GM13977 (cell line): ENCODE results near the gene QTRT2.

Experiments
- DNase-seq: peaks from one replicate; pipeline ENCODE4 v3.0.0; 2012; ENCODE audit warnings: low spot score
- in situ Hi-C: fragments of 300-500 bp; cut with MboI; formaldehyde crosslinking; loops from one replicate; pipeline ENCODE4 v1.12.0; 2022; ENCODE audit warnings: low sequenced_read_pairs, low pct_unique_long_range_greater_than_20kb, mixed read lengths, inconsistent platforms; ENCODE audit not compliant: unreplicated experiment
- TF ChIP-seq, protein P1 (sequence below): IDR thresholded peaks from 2 replicates; pipeline ENCODE4 v1.5.1; 2012; ENCODE audit warnings: mild to moderate bottlenecking, control low read depth; ENCODE audit not compliant: insufficient read depth; ENCODE audit errors: extremely low read depth, missing control alignments

Gene QTRT2

DNA sequence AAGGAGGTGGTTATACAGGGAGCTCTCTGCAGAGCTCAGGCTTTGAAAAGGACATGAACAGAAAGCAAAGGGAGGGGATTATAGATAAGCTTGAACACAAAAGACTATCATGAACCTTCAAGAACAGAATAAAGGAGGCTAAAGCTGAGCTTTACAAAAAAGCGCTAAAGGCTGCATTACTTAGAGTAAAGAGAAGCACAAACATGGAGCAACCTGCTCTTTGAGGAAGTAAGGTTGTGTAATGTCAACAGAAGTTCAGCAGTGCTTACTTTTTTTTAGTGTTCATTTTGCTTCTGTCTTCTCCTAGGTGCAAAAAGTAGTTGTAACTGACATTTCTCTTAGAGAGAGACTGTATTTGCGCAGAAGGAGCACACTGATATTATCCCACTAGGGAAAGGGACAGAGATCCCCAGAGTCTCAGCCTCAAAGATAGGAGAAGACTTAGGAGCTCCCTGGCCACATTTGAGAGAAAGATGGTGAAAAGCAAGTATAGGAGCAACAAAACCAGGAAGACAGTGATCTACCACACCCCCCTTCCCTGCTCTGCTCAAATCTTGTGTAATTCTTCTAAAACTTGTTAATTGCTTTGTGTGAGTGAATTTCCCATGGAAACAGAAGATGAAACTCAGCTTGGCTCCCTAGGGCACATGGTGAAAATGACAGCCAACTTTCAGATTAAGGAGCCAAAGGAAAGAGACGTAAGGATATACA is 54.7 kb downstream of the QTRT2 start:
- in situ Hi-C loops, result no loop called here
- TF ChIP-seq, protein P1, sequence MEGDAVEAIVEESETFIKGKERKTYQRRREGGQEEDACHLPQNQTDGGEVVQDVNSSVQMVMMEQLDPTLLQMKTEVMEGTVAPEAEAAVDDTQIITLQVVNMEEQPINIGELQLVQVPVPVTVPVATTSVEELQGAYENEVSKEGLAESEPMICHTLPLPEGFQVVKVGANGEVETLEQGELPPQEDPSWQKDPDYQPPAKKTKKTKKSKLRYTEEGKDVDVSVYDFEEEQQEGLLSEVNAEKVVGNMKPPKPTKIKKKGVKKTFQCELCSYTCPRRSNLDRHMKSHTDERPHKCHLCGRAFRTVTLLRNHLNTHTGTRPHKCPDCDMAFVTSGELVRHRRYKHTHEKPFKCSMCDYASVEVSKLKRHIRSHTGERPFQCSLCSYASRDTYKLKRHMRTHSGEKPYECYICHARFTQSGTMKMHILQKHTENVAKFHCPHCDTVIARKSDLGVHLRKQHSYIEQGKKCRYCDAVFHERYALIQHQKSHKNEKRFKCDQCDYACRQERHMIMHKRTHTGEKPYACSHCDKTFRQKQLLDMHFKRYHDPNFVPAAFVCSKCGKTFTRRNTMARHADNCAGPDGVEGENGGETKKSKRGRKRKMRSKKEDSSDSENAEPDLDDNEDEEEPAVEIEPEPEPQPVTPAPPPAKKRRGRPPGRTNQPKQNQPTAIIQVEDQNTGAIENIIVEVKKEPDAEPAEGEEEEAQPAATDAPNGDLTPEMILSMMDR, result no peak
- DNase-seq, result no peak

DNA sequence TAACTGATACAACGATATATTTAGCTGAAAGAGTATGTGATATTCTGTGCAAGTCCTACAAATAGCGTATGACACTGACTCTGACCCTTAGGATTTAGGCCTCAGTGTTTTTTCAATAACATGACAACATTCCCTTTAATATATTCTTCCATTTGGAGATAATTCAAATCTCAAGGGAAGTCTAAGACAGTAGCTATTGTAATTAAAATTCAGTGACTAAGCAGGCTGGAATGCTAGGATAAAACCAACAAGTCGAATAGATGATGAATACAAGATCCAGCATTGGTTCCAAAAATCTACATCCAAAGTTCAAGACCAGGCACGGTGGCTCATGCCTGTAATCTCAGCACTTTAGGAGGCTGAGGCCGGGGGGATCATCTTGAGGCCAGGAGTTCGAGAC is 56.2 kb downstream of the QTRT2 start:
- TF ChIP-seq, protein P1, result no peak
- in situ Hi-C loops, result no loop called here
- no peak for DNase-seq

DNA sequence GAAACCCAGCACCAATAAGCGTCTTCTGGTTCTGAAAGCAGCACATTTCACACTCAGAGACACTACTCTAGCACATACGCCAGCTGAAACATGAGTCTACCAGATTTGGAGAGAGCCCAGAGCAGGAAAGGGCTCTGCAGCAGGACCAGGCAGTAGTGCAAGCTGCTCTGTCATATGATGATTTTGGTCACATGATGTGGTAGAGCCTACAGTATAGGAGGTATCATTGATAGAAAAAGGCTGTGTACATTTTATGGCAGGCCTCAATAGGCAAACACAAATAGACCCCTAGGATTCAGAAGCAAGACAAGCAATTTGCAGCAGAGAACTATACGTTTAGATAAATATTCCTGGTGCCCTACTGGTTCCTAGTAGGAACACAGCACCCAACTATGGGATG is 58.2 kb downstream of the QTRT2 start:
- DNase-seq, result no peak
- in situ Hi-C loops, result no loop called here
- TF ChIP-seq, protein P1, result no peak

DNA sequence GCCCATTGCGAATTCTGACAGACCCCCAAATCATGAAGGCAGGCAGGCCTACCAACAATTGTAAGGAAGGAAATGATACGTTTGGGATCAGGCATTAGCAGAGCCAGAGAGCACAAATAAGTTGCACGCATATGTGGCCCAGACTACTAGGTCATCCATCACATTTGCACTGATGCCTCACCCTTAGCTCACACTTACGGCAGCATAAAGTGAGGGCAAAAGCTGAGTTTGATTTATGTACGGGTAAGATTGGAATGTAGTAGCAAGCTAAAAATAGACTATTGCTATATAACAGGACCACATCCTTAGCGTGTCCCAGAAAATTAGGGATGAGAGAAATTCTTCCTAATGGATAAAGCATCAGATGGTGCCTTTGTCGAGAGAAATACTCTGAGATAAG is 58.6 kb downstream of the QTRT2 start:
- in situ Hi-C loops, result no loop called here
- TF ChIP-seq, protein P1, result no peak
- no peak for DNase-seq

DNA sequence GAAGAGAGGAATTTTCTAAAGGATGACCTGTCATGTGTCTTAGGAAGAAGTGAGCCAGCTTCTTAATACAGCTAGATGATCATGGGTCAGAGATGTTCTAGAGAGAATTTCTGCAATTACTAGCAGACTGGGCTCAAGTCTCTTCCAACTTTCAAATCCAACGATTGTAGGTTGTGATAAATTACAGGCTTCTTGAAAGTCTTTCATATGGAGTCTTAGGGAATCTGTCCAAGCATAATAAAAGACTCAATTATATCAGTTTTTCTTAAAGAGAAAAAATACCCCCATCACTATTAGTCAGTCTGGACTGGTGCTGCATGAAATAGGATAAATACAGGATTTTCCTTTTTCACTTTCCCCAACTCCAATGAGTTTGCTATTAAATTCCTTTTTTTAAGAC is 63.2 kb downstream of the QTRT2 start:
- in situ Hi-C loops, result no loop called here
- TF ChIP-seq, protein P1, result no peak
- no peak for DNase-seq

DNA sequence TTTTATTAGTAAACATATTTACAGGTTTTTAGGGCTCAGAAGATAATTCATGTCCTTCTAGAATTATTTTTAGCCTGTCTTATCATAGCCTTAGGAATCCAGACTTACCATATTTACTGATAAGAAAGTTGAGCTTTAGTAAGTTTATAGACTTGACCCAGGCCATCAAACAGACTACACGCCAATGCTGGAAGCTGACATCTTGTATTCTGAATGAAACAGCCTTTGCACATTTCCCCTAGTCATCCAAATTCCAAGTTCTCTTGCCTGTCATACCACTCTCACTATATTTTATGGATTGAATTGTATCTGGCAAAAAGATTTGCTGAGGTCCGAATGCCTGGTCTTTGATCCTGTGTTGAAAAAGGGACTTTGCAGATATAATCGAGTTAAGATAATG is 63.7 kb downstream of the QTRT2 start:
- no peak for DNase-seq
- in situ Hi-C loops, result no loop called here
- TF ChIP-seq, protein P1, result no peak
